ENCODE results near the gene PCDHGB1.
A peak's percentile ranks its signal among the peaks of the same experiment; 100 is the strongest.
"Not testable (repeated sequence)": the region's sequence is repeated elsewhere in the genome, so short reads cannot be mapped to it uniquely, and the experiment has no call there.

PCDHGB1 gene

DNA sequence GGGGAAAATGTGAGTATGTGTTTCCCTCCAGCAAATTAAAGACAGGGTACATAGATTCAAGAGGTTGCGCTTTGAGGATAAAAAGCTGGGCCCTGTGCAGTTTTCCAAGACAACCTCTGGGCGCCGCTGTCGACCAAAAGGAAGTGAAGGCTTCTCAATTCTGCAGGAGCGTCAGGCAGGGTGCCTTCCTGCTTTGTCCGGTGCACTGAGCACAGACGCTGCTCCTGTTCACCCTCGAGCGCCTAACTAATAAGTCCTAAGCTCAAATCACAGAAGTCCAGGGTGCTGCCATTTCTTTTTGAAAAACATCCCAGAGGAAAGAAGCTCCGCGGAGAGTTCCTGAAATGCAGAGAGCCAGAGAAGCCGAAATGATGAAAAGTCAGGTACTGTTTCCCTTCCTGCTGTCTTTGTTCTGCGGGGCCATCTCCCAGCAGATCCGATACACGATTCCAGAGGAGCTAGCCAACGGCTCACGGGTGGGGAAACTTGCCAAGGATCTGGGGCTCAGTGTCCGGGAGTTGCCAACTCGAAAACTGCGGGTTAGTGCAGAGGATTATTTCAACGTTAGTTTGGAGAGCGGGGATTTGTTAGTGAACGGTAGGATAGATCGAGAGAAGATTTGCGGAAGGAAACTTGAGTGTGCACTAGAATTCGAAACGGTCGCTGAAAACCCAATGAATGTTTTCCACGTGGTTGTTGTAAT, at the start of gene PCDHGB1:
PCDHGB1 (plus strand) TSS at position 183 of the 703 bp plus-strand sequence; CDS start at position 345, 162 bp downstream.
- DNase-seq = no peak

DNA sequence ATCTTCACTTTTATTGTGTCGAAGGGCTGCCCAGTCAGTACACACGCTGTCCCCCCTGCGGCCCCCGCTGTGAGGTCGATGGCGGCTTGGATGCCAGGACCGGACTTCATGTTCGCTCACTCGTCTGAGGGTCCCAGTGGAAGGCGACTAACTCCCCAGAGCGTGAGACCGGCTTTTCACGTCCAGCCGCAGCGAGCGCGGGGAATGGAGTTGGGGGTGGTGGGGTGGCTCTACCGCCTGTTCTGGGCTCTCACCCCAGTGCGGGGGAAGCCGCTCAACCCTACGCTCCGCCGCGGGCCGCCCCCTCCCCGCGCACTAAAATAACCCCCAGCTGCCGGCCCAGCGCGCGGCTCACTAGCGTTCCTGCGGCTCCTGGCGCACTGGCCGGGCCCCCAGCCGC, 46.1 kb upstream of the PCDHGB1 start, which contains the start of gene SLC25A2:
SLC25A2 (minus strand) TSS at position 294 of the 400 bp plus-strand sequence; CDS start at position 110, 184 bp downstream.
- no peak for DNase-seq

DNA sequence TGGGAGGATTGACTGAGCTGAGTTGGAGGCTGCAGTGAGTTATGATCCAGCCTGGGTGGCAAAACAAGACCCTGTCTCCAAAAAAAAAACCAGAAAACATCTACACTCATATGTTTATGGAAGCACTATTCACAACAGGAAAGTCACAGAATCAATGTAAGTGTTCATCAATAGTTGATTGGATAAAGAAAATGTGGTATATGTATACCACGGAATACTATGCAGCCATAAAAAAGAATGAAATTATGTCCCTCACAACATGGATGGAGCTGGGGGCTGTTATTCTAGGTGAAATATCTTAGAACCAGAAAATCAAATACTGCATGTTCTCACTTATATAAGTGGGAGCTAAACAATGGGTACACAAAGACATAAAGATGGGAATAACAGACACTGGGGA, 43.3 kb upstream of the PCDHGB1 start:
- no peak for DNase-seq

DNA sequence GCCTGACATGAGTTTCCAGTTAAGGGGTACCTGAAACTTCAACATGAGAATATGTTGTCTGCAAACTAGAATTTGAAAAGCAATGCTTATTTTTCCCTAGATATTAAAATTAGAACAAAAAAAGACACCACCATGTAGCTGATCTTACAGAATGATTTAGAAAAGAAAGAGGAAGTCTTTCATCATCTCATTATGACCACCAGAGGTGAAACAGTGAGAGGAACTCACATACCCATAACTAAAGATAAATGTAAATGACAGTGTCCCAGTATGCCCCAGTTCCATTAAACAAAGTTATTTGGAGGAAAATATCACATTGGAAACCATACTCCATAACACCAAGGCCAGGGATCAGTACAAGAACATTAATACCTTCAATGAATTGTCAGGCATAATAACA, 36.2 kb upstream of the PCDHGB1 start:
- no peak for DNase-seq

DNA sequence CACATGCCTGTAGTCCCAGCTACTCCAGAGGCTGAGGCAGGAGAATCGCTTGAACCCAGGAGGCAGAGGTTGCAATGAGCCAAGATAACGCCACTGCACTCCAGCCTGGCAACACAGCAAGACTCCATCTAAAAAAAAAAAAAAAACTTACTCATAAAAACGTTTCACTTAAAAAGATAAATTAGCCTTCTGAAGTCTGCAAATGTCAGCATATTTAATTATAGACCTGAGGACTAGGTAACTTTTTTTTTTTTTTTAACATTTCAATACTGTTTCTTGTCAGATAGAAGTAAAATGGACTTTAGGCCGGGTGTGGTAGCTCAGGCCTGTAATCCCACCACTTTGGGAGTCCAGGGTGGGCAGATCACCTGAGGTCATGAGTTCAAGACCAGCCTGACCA, 32.9 kb upstream of the PCDHGB1 start:
- DNase-seq = not testable (repeated sequence)

DNA sequence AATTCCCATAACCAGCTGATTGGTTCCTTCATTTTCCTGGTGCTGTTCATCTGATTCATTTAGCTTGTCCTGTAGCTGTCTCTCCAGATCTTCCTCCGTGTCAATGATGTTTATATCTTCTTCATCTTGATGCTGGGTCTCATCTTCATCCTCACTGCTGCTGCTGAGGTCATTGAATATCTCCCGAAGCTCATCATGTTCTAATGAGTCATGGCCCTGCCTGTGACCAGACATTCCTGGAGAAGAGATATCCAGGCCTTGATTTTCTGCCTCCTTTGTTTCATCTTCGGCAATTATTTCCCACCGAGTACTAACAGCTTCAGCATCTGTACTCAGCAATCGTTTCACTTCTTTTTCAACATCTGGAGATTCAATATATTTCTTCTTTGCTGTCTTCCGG, 30.7 kb upstream of the PCDHGB1 start:
- no peak for DNase-seq

DNA sequence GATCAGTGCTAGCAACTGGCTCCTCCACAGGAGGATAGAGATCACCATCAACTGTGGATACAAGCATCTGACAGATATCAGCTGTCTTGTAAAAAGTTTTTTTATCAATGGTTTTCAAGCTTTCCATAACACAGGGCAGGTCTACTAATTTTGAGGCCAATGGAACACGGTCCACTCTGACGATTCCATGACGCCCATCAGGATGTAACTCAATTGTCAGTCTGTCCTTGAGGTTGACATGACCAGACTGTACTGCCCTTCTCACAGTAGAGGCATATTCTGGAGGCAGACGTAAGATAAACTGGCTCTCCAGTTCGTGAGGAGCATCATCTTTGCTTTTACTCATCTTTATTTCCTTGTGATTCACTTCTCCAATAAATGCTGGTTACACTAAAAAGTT, 30.2 kb upstream of the PCDHGB1 start:
- no peak for DNase-seq

DNA sequence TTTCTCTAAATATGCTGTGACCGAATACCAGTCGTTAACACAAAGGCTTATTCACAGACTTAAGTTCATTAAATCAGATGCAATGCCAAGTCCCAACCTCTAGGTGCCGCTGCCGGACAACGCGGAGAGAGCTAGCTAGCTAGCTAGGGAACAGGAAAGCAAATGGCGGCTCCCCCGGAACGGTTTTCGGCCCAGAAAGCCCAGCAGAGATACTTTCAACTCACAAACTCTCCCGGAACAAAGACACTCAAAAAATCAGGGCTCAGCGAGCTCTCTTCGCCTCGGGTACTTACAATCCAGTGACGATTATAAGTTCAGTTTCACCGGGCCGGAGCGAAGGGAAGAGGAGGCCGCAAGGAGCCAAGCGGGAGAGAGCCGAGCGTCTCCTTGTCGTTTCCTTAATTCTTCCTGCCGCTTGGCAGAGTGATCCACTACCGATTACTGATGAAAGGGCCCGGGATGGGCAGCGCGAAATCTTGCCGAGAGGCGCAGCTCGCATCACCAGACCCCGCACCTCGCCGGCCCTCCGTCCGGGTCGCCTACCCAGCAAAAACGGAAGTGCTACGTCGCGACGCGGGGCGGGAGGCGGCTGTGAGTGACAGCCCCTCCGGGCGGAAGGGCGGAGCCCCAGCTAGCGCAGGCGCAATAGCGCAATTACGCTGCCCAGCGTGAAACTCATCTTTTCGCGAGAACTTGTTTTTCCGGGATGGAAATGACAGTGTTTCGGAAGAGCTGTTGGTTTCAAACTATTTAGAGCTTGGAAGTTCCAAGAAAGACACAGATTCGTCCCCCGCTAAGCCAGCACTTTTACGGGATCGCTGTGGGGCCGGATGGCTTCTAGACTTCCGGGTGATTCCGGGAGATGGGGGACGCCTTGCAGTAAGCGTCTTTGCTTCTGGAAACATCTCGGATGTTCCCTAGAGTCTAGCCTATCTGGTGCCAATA, 29.4 kb upstream of the PCDHGB1 start, which contains the start of gene TAF7:
TAF7 (minus strand) TSS at position 560 of the 945 bp plus-strand sequence. CDS start 740 bp downstream, outside the sequence.
- peak; percentile 34 for DNase-seq

DNA sequence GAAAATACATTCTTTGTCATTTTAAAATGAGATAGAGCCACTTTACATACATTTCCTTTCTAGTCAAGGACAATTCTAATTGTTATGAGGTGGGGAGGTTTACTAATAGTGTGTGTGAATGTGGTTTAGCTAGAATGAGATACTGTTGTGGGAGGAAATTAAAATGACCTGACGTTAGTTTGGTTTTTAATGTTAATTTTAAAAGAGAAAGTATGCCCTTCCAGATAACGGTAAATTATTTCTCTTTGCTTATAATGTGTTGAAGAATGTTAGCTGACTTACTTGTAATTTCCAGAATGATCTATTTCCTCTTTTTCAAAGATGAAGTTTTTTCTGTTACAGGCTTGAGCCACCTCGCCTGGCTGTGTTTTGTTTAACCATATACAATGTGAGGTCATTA, 27.6 kb upstream of the PCDHGB1 start:
- DNase-seq = no peak

DNA sequence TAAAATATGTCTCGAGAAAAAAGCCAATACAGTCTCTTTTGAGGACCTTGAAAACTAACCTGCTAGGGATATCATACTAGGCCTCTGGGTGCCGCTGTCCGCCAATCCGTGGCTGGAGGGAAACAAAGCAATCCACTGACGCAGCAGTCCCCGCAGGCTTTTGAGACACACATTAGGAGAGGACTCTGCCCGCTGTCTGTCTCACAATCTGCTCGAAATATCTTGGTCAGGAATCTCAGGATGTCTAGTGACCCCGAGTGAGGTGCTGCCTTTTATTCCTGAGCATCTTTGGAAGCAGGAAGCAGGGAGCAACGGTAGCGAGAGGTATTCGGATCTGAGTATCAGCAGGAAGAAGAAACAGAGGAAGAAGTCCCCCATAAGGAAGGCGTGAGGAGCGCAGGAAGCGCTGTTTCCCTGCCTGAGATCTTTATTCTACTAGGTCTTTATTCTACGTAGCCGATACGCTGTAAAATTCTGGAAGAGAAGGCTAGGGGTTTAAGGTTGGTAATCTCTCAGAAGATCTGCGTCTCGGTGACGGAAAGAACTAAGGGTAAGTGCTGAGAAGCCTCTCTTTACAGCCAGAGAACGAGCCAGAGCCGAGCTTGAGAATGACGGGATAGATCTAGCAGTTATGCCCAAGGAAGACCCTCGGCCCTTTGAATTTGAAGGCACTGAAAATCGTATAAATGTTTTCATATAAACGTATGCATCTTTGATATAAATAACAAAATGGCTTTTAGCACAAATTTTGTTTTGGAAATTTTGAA, 23.6 kb upstream of the PCDHGB1 start:
- no peak for DNase-seq

DNA sequence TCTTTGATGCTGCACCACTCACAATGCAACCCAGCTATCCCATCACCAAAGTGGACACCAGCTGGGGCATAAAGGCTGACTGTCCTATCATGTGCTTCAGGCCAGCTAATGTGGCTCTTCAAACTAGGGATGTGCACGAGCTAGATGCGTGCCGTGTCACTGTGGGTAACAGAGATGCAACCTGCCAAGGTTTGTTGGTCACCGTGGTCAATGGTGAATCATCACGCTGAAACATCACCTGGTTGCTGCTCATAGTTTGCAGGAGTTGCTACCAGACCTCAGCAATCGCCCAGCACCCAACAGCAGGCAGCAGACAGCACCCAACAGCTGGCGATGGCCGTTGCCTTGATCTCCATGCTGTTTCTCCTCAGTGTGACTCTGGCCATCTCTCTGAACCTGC, 21.7 kb upstream of the PCDHGB1 start:
- no peak for DNase-seq

DNA sequence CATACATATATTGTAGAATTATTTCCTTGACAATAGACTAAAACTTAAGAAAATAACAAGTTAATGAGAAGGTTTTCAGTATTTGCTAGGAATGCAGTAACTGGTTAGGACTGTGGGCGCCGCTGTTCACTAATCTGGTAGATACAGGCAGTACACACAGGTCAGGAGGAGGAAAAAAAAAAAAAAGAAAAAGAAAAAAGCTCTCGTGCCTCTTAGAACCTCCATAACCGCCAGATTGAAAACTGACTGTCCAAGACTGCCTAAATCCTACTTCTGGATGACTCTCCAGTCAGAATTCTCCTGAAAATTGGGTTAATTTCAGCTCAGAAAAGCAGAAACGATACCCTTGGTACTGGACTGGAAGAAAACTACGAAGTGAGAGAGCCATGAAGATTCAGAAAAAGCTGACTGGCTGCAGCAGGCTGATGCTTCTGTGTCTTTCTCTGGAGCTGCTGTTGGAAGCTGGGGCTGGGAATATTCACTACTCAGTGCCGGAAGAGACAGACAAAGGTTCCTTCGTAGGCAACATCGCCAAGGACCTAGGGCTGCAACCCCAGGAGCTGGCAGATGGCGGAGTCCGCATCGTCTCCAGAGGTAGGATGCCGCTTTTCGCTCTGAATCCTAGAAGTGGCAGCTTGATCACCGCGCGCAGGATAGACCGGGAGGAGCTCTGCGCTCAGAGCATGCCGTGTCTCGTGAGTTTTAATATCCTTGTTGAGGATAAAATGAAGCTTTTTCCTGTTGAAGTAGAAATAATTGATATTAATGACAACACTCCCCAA, 19.4 kb upstream of the PCDHGB1 start, which contains the start of gene PCDHGA1:
PCDHGA1 (plus strand) TSS at position 216 of the 782 bp plus-strand sequence.
- no peak for DNase-seq

DNA sequence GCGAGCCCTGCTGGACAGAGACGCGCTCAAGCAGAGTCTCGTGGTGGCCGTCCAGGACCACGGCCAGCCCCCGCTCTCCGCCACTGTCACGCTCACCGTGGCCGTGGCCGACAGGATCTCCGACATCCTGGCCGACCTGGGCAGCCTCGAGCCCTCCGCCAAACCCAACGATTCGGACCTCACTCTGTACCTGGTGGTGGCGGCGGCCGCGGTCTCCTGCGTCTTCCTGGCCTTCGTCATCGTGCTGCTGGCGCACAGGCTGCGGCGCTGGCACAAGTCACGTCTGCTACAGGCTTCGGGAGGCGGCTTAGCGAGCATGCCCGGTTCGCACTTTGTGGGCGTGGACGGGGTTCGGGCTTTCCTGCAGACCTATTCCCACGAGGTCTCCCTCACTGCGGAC, 17.3 kb upstream of the PCDHGB1 start:
- DNase-seq = not testable (repeated sequence)

DNA sequence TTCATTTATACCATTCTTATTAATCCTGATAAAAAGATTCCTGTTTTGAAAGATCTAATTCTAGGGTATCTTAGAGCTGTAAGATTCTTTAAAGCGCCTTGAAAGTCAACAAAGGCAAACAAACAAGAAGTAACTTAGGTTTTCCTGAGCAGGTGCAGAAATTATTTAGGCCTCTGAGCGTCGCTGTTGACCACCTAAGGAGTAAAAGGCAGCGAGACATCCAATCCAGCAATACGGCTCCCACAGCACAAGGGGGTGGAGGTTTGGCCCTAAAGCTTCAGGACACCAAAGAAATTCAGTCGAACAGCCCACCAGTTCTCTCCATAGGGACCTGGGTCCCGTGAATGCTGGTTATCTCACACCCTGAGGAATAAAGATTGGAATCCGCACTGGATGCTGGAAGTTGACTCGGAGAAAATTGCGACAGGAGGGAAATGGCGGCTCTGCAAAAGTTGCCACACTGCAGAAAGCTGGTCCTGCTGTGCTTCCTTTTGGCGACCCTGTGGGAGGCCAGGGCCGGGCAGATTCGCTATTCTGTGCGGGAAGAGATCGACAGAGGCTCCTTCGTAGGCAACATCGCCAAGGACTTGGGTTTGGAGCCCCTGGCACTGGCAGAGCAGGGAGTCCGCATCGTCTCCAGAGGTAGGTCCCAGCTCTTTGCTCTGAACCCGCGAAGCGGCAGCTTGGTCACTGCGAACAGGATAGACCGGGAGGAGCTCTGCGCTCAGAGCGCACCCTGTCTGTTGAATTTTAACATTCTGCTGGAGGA, 11.2 kb upstream of the PCDHGB1 start, which contains the start of gene PCDHGA2:
PCDHGA2 (plus strand) TSS at position 223 of the 769 bp plus-strand sequence.
- no peak for DNase-seq

DNA sequence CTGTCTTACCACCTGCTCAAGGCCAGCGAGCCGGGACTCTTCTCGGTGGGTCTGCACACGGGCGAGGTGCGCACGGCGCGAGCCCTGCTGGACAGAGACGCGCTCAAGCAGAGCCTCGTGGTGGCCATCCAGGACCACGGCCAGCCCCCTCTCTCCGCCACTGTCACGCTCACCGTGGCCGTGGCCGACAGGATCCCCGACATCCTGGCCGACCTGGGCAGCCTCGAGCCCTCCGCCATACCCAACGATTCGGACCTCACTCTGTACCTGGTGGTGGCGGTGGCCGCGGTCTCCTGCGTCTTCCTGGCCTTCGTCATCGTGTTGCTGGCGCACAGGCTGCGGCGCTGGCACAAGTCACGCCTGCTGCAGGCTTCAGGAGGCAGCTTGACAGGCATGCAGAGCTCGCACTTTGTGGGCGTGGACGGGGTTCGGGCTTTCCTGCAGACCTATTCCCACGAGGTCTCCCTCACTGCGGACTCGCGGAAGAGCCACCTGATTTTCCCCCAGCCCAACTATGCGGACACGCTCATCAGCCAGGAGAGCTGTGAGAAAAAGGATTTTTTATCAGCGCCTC, 9.0 kb upstream of the PCDHGB1 start:
- not testable (repeated sequence) for DNase-seq

DNA sequence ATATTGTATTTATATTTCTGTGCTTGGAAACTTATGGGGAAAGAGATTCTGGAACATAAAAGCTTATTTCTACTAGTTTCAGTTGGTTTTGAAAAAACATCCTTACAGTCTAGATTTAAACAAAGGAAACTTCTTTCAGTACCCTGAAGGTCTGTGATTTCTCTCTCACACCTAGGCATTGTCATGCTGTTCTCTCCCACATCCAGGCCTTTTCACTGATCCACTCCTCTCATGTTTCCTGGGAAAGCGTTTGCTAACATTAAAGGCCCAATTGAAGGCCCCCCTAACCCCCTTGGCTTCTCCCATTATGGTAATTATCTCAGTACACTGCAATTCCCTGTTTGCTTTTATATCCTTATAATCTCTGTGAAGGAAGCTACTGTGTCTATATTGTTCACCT, 7.1 kb upstream of the PCDHGB1 start:
- no peak for DNase-seq

DNA sequence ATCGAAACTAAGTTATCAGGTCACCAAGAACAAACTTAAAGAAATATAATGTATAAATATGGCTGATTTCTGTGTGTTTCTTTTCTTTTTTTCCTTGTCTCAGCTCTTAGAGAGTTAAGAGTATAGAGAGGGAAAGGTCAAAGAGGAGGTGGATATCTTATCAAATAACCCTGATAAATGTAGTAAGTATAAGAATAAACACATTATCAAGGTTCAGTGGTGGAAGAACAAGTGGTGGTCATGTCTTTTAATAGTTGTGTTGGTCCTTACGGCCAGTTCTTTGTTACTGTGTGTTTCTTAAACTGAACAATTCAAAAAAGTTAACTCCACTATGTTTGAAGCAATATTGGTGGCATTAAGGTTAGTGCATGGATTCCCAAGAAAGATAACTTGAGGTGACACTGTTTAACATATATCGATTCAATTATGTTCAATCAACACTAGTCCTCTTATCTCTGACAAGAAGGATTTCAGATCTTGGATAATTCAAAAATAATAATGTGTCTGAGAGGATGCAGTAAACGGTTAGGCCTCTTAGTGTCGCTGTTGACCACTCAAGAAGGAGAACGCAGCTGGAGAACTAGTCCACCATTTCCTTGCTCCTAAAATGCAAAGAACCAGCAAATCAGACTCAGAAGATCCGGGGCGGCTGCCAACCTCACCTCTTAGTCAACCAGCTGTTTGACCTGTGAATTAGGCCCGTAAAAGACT, 6.5 kb upstream of the PCDHGB1 start, which contains the start of gene PCDHGA3:
PCDHGA3 (plus strand) TSS at position 588 of the 711 bp plus-strand sequence. CDS start 205 bp downstream, outside the sequence.
- DNase-seq = no peak

DNA sequence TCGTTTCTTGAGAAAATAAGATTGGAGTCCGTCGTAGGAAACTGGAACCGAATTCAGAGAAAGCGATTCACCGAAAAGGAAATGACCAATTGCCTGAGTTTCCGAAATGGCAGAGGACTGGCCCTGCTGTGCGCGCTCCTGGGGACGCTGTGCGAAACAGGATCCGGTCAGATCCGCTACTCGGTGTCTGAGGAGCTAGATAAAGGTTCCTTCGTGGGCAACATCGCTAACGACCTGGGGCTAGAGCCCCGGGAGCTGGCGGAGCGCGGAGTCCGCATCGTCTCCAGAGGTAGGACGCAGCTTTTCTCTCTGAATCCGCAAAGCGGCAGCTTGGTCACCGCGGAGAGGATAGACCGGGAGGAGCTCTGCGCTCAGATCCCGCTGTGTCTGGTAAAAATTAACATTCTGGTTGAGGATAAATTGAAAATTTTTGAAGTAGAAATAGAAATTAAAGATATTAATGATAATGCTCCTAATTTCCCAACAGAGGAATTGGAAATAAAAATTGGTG, 5.9 kb upstream of the PCDHGB1 start:
- DNase-seq = no peak

DNA sequence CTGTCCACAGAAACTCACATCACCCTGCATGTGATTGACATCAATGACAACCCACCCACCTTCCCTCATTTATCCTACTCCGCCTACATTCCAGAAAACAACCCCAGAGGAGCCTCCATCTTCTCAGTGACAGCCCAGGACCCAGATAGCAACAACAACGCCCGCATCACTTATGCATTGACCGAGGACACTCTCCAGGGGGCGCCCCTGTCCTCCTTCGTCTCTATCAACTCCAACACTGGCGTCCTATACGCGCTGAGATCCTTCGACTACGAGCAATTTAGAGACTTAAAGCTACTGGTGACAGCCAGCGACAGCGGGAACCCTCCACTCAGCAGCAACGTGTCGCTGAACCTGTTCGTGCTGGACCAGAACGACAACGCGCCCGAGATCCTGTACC, 4.6 kb upstream of the PCDHGB1 start:
- no peak for DNase-seq

DNA sequence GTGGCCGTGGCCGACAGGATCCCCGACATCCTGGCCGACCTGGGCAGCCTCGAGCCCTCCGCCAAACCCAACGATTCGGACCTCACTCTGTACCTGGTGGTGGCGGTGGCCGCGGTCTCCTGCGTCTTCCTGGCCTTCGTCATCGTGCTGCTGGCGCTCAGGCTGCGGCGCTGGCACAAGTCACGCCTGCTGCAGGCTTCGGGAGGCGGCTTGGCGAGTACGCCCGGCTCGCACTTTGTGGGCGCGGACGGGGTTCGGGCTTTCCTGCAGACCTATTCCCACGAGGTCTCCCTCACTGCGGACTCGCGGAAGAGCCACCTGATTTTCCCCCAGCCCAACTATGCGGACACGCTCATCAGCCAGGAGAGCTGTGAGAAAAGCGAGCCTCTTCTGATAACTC, 3.9 kb upstream of the PCDHGB1 start:
- not testable (repeated sequence) for DNase-seq
